ENCODE data around the gene RELB.

The RELB gene

DNA sequence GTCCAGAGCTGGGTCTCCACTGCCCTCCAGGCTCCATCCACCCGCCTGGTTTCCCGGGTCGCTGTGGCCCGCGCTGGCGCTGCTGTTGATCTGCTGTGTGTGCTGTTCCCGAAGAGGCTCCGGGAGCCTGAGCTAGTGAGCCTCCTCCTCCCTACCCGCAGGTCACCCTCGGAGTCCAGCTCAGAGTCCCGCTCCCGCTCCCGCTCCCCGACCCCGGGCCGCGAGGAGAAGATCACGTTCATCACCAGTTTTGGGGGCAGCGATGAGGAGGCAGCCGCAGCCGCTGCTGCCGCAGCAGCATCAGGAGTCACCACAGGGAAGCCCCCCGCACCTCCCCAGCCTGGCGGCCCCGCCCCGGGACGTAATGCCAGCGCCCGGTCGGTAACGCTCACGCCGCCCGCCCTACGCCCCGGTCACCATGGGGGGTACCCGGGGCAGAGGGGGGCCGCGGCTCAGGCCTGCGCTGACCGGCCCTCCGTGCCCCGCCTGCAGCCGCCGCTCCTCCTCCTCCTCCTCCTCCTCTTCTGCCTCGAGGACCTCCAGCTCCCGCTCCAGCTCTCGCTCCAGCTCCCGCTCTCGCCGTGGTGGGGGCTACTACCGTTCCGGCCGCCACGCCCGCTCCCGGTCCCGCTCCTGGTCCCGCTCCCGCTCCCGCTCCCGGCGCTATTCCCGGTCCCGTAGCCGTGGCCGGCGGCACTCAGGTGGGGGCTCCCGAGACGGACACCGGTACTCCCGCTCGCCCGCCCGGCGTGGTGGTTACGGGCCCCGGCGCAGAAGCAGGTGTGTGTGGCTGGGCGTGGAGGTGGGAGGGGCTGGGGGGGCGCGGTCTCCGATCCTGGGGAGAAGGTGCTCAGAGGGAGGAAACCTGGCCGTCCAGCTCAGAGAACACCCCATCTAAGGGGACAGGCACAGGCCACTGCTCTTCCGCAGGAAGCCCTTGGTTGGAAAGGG is 62.9 kb downstream of the RELB start:
- no peak for DNase-seq

DNA sequence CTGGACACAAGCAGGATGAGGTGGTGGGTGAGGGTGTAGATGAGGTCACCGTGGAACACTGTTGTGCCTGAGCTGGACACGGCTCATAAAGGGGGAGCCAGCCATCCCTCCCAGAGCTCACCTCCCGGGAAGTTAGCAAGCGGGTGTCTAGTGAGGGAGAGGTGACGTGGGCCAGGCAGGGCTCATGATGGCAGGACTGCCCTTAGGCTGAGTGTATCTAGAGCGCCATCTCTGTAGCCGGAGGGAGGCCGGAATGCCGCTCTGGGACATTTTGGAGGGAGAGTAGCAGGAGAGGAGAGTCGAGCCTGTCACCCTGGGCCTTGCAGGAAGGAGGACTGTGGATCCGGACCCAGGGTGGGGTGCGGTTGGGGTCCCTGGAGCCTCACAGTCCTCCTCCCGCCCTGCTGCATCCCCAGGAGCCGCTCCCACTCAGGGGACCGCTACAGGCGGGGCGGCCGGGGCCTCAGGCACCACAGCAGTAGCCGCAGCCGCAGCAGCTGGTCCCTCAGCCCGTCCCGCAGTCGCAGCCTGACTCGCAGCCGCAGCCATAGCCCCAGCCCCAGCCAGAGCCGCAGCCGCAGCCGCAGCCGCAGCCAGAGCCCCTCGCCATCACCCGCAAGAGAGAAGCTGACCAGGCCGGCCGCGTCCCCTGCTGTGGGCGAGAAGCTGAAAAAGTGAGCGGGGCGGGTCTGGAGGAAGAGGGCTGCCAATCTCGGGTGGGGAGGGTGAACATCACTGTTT is 65.8 kb downstream of the RELB start:
- DNase-seq, result no peak

DNA sequence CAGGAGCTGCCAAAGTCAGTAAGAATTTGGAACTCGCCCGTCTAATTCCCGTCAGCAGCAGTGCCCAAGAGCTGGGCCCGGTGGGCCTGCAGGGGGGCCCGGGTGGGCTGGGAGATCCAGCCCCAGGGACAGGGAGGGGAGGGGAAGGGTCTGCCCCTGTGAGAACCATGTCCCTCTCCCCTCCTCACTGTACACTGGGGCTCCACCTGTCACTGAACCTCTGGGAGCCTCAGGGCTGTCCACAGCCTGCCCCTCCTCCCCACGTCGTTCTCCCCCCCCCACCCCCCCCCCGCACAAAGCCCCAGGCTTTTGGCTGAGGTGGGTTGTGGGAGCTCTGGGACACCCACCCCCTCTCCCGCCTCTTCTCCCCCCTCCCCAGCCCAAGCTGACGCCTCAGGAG is 66.8 kb downstream of the RELB start:
- DNase-seq, result no peak

DNA sequence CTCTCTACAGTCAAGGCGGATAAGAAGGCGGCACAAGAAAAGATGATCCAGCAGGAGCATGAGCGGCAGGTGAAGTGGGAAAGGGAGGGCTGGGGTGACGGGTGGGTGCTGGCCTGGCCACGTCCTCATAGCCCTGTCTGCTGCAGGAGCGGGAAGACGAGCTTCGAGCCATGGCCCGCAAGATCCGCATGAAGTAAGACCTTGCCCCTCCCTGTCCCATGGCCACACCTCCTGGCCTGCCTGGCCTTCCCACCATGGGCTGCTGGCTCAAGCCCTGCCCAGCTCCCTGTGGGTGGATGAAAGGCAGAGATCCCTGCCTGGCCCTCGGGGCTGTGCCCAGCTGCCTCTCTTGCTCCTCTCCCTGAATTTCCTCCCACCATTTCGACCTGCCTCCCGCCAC is 67.8 kb downstream of the RELB start:
- no peak for DNase-seq

GRCh38 chr19:45070214-45070613 is 69.0 kb downstream of the RELB start:
- DNase-seq, result no peak

GRCh38 chr19:45070861-45071544 is 69.7 kb downstream of the RELB start:
- no peak for DNase-seq

DNA sequence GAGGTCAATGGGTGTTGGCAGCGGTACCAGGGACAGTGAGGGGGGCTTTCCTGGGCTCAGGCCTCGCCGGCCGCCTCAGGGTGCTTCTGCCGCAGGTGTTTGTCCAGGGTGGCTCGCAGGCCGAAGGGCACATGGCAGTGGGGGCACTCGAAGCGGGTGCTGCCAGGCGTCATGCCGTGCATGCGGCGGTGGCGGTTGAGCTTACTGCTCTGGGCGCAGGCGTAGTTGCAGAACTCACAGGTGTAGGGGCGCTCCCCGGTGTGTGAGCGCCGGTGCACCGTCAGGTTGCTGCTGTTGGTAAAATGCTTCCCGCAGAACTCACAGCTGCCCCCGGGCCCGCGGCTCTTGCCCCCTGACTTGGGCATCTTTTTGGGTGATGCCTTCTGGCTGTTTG is 70.3 kb downstream of the RELB start:
- DNase-seq, result no peak

DNA sequence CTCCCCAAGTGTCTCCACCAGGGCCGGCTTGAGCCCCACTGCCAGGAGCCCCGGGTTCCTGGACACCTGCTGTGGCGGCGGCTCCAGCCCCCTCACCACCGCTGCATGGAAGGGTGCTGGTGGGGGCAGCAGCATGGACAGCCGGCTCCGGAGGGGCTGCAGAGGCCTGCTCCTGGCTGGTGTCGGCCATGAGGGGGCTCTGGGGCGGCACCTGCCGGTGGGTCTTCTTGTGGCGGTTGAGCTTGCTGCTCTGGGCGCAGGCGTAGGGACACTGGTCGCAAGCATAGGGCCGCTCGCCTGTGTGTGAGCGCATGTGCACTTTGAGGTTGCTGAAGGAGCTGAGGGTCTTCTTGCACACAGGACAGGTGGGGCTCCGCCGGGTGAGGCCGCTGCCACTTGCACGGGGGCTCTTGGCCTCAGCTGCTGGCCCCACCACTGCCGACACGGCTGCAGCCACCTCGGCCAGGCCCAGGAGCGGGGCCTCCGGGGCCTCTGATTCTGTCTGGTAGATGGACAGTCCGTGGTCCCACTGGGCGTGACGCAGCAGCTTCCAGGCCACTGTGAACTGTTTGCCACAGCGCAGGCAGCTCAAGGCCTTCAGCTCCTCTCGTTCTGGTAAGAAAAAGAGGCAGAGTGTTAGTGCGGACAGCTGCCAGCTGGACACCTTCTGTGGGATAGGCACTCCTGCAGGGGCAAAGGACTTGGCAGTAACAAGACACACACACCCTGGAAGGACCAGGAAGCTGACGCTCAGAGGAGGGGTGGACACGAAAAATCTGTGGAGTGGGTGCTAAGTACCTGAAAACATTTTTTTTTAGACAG is 70.9 kb downstream of the RELB start:
- no peak for DNase-seq

- DNase-seq, result no peak
Measured at GRCh38 chr19:45074744-45075300, 73.6 kb downstream of the RELB start.

DNA sequence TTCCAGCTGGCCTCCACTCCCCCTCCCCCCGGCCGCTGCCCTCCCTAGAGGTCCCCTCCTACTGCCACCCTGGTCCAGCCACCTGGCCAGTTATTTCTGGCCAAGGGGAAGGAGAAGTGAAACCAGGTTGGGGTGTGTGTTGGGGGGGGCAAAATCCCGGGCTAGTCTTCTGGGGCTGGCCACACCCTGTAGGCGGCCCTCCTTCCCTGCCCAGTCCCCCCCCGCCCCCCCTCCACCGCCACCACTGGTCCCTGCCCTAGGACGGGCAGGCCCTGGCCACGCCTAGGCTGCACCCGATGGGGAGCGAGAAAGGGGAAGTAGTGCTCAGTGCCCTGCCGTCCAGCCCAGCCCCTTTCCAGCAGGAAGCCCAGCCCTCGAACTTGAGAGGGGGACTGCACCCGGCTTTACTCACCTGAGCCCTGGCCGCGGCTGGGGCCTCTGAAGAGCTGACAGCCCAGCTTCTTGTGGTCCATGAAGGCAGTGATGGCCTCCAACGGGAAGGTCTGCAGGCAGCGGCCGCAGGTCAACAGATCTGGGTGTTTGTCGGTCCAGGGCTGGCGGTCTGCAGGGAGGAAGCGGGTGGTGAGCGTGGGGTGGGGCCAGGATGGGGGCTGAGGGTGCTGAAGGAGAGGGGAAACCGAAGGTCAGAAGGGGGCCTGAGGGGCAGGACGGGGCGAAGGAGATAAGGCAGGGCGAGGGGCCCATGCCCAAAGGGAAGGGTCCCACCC is 74.2 kb downstream of the RELB start:
- peak; percentile 55 for DNase-seq

DNA sequence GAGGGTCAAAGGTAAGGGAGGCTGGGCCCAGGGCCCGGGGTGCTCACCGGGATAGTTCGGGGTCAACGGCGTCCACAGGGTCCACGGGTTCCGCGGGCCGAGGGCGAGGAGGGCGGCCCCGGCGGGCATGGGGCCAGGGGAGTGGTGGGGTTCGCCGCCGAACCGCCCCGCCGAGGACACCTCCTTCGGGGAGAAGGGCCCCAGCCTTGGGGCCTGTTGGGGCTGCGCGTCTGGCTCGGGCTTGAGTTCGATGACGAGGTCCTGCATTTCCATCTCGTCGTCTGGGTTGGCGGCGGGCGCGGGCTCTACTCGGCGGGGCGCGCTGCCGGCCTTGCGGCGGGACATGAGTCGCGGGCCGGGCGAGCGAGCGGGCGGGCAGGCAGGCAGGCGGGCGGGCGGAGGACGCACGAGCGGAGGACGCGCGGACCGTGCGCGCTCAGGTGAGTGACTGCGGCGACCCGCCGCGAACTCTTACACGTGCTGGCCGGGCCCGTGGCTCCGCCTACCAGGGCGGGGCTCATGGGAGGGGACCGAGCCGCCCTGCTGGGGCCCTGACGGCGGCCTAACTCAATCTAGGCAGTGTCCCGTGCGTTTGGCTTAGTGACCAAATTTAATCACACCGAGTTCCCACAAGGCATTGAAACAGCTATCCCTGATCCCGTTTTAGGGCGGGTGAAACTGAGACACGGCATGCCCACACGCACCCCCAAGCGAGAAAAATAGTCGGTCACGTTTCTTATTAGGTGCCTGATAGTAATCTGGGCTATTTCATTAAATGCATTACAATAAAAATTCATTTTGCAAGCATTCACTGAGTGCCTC is 75.0 kb downstream of the RELB start, which contains the start of gene ZNF296:
ZNF296 (minus strand) TSS at position 450 of the 822 bp plus-strand sequence; CDS start at position 345, 105 bp downstream.
- DNase-seq, result peak; percentile 83

GRCh38 chr19:45076851-45077730 is 75.8 kb downstream of the RELB start:
- no peak for DNase-seq

DNA sequence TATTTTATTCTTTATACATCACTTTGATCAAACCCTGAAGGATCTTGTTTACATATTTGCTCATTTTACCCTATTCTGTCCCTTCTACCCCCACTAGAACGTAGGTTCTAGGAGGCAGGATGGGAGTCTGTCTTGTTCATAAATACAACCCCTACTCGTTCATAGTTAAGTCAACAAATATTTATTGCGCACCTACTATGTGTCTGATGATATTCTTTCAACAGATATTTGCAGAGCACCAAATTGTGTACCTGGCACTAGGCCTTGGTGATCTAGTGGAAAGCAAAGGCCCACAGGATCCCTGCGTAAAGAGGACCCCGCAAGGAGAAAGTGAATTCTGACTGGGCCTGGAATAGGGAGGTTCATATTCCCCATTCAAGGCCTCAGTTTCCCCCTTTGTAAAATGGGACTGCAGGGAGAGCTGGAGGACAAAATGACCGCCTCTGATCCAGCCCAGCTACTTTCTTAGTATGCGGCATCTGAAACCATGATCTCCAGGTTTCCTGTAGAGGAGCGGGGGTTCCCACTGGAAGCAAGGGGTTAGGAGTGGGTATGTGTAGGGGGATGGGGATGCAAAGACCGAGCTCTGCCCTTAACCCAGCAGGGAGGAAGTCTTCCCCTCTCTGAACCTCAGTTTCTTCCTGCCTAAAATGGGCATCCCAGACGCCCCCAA is 77.3 kb downstream of the RELB start:
- no peak for DNase-seq

DNA sequence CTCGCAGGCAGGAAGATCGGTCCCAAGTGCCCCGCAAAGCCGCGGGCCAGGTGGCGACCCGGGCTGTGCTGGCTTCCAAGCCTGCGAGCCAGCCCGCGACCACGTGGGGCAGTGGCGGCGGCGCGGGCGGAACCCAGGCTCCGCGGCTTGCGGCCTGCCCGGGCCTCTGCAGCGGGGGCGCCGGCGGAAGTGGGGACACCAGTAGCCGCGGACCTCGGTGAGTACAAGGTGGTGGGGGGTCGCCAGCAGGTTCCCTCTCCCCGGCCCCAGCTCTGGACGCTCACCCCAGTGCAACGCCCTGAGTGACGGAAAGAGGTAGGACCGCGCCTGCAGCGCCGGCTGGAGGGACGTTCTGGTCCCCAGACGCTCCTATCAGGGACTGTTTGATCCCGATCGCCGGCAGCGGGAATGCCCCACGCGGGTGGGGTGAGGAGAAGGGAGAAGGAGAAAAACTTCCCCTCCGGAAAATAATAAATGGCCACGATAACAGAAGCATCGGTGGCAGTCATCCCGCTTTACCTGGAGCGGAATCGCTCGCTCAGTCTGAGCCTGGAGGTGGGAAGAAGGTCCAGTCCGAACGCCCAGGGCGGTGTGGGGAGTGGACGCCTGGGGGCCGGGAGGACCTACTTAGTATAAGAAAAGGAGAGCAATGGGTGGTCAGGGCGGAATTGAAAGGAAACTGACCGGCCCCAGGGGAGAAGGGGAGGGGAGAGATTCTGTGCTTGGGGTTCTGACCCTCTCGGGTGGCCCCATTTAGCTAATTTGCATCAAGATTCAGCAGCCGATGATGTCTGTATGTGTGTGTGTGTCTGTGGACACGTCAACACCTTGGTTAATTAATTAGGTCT is 78.0 kb downstream of the RELB start, which contains the start of gene GEMIN7:
GEMIN7 (plus strand) TSS at position 198 of the 848 bp plus-strand sequence. CDS start 10,855 bp downstream, outside the sequence.
- DNase-seq, result peak; percentile 82

- no peak for DNase-seq
Measured at GRCh38 chr19:45079911-45080370, 78.7 kb downstream of the RELB start.

DNA sequence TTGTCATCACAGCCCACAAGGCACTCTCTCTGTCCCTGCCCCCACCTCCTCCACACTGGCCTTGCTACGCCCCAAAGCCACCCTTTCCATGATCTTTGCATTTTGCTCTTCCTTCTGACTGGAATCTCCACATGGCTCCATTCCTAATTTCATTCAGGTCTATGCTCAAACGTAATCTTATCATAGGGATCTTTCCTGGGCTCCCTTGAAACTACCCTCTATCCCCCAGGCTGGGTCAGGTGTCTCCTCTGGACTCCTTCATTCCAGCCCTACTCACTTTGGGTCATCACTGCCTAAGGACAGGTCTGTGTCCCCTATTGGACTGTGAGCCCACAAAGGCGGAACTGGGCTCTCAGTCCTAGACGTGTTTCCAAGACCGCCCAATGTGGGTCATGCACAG is 80.9 kb downstream of the RELB start:
- DNase-seq, result no peak

DNA sequence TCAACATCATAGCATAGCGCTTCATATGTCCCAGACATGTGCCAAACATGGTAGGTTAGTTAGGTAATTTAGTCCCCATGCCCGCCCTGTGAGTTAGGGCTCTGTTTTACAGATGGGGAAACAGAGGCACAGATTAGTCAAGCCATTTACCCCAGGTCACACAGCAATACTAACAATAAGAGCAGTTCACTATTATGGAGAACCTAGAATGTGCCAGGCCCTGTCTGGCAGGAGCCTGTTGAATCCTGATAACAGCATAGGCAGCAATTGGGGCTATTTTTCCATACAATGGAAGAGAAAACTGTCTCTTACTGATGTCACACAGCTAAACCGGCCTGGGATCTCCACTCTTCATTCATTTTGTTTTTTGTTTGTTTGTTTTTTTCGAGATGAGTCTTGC is 85.2 kb downstream of the RELB start:
- no peak for DNase-seq

GRCh38 chr19:45087531-45087930 is 86.3 kb downstream of the RELB start:
- peak; percentile 83 for DNase-seq

All from CD4-positive, alpha-beta T cell treated with Interleukin-12 subunit alpha and Interleukin-12 subunit beta, for 1 hour (primary cell).